Measurements from ENCODE around the gene NUP205.

GRCh38 chr7:135562720-135563119 is 5.0 kb downstream of the NUP205 start:
- TF ChIP-seq, protein P1, sequence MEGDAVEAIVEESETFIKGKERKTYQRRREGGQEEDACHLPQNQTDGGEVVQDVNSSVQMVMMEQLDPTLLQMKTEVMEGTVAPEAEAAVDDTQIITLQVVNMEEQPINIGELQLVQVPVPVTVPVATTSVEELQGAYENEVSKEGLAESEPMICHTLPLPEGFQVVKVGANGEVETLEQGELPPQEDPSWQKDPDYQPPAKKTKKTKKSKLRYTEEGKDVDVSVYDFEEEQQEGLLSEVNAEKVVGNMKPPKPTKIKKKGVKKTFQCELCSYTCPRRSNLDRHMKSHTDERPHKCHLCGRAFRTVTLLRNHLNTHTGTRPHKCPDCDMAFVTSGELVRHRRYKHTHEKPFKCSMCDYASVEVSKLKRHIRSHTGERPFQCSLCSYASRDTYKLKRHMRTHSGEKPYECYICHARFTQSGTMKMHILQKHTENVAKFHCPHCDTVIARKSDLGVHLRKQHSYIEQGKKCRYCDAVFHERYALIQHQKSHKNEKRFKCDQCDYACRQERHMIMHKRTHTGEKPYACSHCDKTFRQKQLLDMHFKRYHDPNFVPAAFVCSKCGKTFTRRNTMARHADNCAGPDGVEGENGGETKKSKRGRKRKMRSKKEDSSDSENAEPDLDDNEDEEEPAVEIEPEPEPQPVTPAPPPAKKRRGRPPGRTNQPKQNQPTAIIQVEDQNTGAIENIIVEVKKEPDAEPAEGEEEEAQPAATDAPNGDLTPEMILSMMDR (IDR thresholded peaks at IDR 0.05; ENCODE audit: low read depth, low read length), result no peak
- TF ChIP-seq POLR2A (IDR thresholded peaks at IDR 0.05; ENCODE audit: extremely low read depth, insufficient read length), result no peak
